PFSK-1 (cell line): ENCODE data around the gene FAIM2.

Experiments used
- FOXP2 ChIP-seq: optimal IDR thresholded peaks from 2 replicates; pipeline ENCODE3; 2011; ENCODE audit warnings: borderline replicate concordance, control low read depth, inconsistent platforms; ENCODE audit not compliant: insufficient read depth; ENCODE audit errors: extremely low read length, extremely low read depth
- POLR2AphosphoS5 ChIP-seq: IDR thresholded peaks from 2 replicates; pipeline ENCODE4 v1.6.1; 2012; ENCODE audit warnings: low read depth, mild to moderate bottlenecking, control low read depth, low read length, moderate library complexity
- SIN3A ChIP-seq: IDR thresholded peaks from 2 replicates; pipeline ENCODE4 v1.6.1; 2012; ENCODE audit warnings: mild to moderate bottlenecking, low read length, moderate library complexity, borderline replicate concordance; ENCODE audit not compliant: insufficient read depth
- TAF1 ChIP-seq: IDR thresholded peaks from 2 replicates; pipeline ENCODE4 v1.6.1; 2012; ENCODE audit warnings: low read length, control low read depth, borderline replicate concordance; ENCODE audit not compliant: insufficient read depth
- TF ChIP-seq, protein P1 (sequence below), 2 experiments: IDR thresholded peaks; 2 replicates each; pipeline versions ENCODE4 v1.6.1 to v1.8.0; 2011 to 2012; ENCODE audit warnings: low read depth in 2 of 2, low read length in 2 of 2, control low read depth in 1 of 2, inconsistent platforms in 1 of 2, mild to moderate bottlenecking in 1 of 2, moderate library complexity in 1 of 2; ENCODE audit not compliant: insufficient read depth in 1 of 2

FAIM2 gene

DNA sequence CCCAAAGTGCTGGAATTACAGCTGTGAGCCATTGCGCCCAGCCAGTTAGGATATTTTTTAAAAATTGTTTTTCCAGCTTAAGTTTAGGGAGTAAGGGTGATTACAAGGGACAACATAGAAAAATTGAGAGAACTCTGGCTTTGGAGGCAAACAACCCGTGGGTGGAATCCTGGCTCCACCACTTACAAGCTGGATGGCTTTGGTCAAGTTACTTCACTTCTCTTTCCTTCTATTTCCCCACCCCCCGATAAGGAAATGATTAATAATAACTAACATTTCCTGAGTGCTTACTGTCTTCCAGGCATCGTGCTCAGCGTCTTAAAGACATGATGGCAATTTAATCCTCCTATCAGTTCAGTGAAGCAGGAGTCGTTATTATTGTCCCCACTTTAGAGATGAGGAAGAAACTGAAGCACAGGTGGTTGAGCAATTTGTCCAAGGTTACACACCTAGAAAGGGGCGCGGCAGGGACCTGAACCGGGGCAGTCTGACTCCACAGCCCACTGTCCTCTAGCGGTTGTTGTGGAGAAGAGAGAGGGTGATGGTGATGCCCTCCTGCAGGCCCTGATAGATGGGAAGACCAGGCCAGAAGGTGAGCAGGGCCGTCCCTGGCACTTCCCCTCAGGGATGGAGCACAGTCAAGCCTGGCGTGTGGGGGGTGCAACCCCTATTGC is 16.7 kb upstream of the FAIM2 start:
- no peak for TF ChIP-seq FOXP2
- TF ChIP-seq, protein P1, sequence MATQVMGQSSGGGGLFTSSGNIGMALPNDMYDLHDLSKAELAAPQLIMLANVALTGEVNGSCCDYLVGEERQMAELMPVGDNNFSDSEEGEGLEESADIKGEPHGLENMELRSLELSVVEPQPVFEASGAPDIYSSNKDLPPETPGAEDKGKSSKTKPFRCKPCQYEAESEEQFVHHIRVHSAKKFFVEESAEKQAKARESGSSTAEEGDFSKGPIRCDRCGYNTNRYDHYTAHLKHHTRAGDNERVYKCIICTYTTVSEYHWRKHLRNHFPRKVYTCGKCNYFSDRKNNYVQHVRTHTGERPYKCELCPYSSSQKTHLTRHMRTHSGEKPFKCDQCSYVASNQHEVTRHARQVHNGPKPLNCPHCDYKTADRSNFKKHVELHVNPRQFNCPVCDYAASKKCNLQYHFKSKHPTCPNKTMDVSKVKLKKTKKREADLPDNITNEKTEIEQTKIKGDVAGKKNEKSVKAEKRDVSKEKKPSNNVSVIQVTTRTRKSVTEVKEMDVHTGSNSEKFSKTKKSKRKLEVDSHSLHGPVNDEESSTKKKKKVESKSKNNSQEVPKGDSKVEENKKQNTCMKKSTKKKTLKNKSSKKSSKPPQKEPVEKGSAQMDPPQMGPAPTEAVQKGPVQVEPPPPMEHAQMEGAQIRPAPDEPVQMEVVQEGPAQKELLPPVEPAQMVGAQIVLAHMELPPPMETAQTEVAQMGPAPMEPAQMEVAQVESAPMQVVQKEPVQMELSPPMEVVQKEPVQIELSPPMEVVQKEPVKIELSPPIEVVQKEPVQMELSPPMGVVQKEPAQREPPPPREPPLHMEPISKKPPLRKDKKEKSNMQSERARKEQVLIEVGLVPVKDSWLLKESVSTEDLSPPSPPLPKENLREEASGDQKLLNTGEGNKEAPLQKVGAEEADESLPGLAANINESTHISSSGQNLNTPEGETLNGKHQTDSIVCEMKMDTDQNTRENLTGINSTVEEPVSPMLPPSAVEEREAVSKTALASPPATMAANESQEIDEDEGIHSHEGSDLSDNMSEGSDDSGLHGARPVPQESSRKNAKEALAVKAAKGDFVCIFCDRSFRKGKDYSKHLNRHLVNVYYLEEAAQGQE (IDR thresholded peaks at IDR 0.05; ENCODE audit: insufficient read depth in 1 of 2, low read depth in 2 of 2, low read length in 2 of 2): no peak
- no peak for TF ChIP-seq POLR2AphosphoS5
- no peak for TF ChIP-seq SIN3A
- no peak for TF ChIP-seq TAF1

DNA sequence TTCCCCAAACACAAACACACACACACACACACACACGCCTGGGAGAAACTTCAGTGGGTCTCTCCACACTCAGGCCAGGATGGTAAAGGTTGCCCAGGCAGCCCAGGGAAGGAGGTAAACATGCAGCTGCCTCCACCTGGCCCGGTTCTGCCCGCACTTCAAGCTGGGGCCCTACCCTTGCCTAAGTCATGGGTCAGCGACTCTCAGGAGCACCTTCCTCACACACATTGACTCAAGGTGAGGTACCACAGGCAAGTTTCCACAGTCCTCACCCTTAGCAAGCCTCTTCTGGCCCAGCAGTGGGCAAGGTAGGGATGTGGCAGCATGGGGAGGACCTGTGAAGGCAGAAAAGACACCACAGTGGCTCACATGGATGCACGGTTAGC is 14.1 kb upstream of the FAIM2 start:
- TF ChIP-seq FOXP2: no peak
- TF ChIP-seq, protein P1 (IDR thresholded peaks at IDR 0.05; ENCODE audit: insufficient read depth in 1 of 2, low read depth in 2 of 2, low read length in 2 of 2): no peak
- TF ChIP-seq POLR2AphosphoS5: no peak
- TF ChIP-seq SIN3A: no peak
- TF ChIP-seq TAF1: no peak

GRCh38 chr12:49917166-49917787 is 13.6 kb upstream of the FAIM2 start:
- TF ChIP-seq FOXP2: no peak
- TF ChIP-seq, protein P1 (IDR thresholded peaks at IDR 0.05; ENCODE audit: insufficient read depth in 1 of 2, low read depth in 2 of 2, low read length in 2 of 2): no peak
- TF ChIP-seq SIN3A: no peak
- TF ChIP-seq TAF1: no peak
- no peak for TF ChIP-seq POLR2AphosphoS5

GRCh38 chr12:49916129-49916919 is 12.6 kb upstream of the FAIM2 start:
- TF ChIP-seq SIN3A (no peak), TAF1 (no peak), FOXP2 (no peak), POLR2AphosphoS5 (no peak)
- TF ChIP-seq, protein P1 (IDR thresholded peaks at IDR 0.05; ENCODE audit: insufficient read depth in 1 of 2, low read depth in 2 of 2, low read length in 2 of 2): no peak
